Measurements from ENCODE around the gene CERKL. TPM values are rescaled to one million over a fixed set of nuclear protein-coding genes. Genes with fewer than 3 reads are reported as not detected.
A peak's percentile ranks its signal among the peaks of the same experiment; 100 is the strongest.

Gene CERKL
- total RNA-seq, 2 donors from 2014 or later, result 0.52 to 0.66 TPM

GRCh38 chr2:181658444-181658843 is 1.5 kb upstream of the CERKL start:
- intact Hi-C loops (cut with DNase I), result no loop called here
- Histone ChIP-seq H3K9me3 (no peaks in the 10 kb centered on the region), H3K27me3 (no peaks in the 10 kb centered on the region), H3K4me1 (peaks cover 8% of the 10 kb centered on the region), H3K27ac (no peak overlapping the region), H3K4me3 (no peak overlapping the region), H3K36me3 (replicated peaks in 1 of 2; ENCODE audit: insufficient read depth in 1 of 2, low read depth in 2 of 2) (no peaks in the 10 kb centered on the region)
- ATAC-seq, result no peak
- 85 to 90% methylated on average over 4 of the region's 4 CpGs for WGBS, 2 donors
- peak in 1 of 4 donors; percentile 35 for DNase-seq
- TF ChIP-seq CTCF (IDR thresholded peaks at IDR 0.05), result no peak
- TF ChIP-seq POLR2A (IDR thresholded peaks at IDR 0.05), result no peak

- H3K27ac ChIP-seq, result no peak overlapping the region
- peaks cover 8% of the 10 kb centered on the region for H3K4me1 ChIP-seq
- TF ChIP-seq POLR2A (IDR thresholded peaks at IDR 0.05), result no peak
- no peak for TF ChIP-seq CTCF (IDR thresholded peaks at IDR 0.05)
- no peaks in the 10 kb centered on the region for H3K27me3 ChIP-seq
- H3K36me3 ChIP-seq (replicated peaks in 1 of 2; ENCODE audit: insufficient read depth in 1 of 2, low read depth in 2 of 2), result no peaks in the 10 kb centered on the region
- 75 to 81% methylated on average over 4 of the region's 4 CpGs for WGBS, 2 donors
- H3K9me3 ChIP-seq, result no peaks in the 10 kb centered on the region
- ATAC-seq, result no peak
- intact Hi-C loops (cut with DNase I), result no loop called here
- H3K4me3 ChIP-seq, result no peak overlapping the region
- no peak for DNase-seq
Observed at GRCh38 chr2:181657379-181657778, 474 bp upstream of the CERKL start.

GRCh38 chr2:181655519-181655918 is 1.4 kb downstream of the CERKL start:
- WGBS, 2 donors, result 81 to 82% methylated on average over 7 of the region's 7 CpGs
- no peak overlapping the region for H3K27ac ChIP-seq
- DNase-seq, result no peak
- H3K36me3 ChIP-seq (replicated peaks in 1 of 2; ENCODE audit: insufficient read depth in 1 of 2, low read depth in 2 of 2), result no peaks in the 10 kb centered on the region
- intact Hi-C loops (cut with DNase I), result no loop called here
- ATAC-seq, result no peak
- no peak overlapping the region for H3K4me3 ChIP-seq
- peaks cover 8% of the 10 kb centered on the region for H3K4me1 ChIP-seq
- no peaks in the 10 kb centered on the region for H3K27me3 ChIP-seq
- no peaks in the 10 kb centered on the region for H3K9me3 ChIP-seq
- TF ChIP-seq CTCF (IDR thresholded peaks at IDR 0.05) (no peak), POLR2A (IDR thresholded peaks at IDR 0.05) (no peak)

GRCh38 chr2:181649436-181649979 is 7.4 kb downstream of the CERKL start:
- H3K4me1 ChIP-seq, result no peaks in the 10 kb centered on the region
- ATAC-seq (no peak), DNase-seq (no peak)
- WGBS, 2 donors, result 86 to 88% methylated on average over 4 of the region's 4 CpGs
- TF ChIP-seq CTCF (IDR thresholded peaks at IDR 0.05) (no peak), POLR2A (IDR thresholded peaks at IDR 0.05) (no peak)
- intact Hi-C loops (cut with DNase I), result no loop called here
- no peak overlapping the region for H3K27ac ChIP-seq
- H3K4me3 ChIP-seq, result no peak overlapping the region
- no peaks in the 10 kb centered on the region for H3K9me3 ChIP-seq
- no peaks in the 10 kb centered on the region for H3K27me3 ChIP-seq
- H3K36me3 ChIP-seq (replicated peaks in 1 of 2; ENCODE audit: insufficient read depth in 1 of 2, low read depth in 2 of 2), result no peaks in the 10 kb centered on the region

- no peak for DNase-seq
- WGBS, 2 donors, result 66% methylated on average over 2 of the region's 2 CpGs
- no peak overlapping the region for H3K4me3 ChIP-seq
- intact Hi-C loops (cut with DNase I), result no loop called here
- no peaks in the 10 kb centered on the region for H3K4me1 ChIP-seq
- H3K27me3 ChIP-seq, result no peaks in the 10 kb centered on the region
- no peaks in the 10 kb centered on the region for H3K36me3 ChIP-seq (replicated peaks in 1 of 2; ENCODE audit: insufficient read depth in 1 of 2, low read depth in 2 of 2)
- no peak overlapping the region for H3K27ac ChIP-seq
- no peaks in the 10 kb centered on the region for H3K9me3 ChIP-seq
- TF ChIP-seq CTCF (IDR thresholded peaks at IDR 0.05) (no peak), POLR2A (IDR thresholded peaks at IDR 0.05) (no peak)
- ATAC-seq, result no peak
Observed at GRCh38 chr2:181648478-181649155, 8.3 kb downstream of the CERKL start.
